SK-N-DZ (cell line): ENCODE results near the gene CPSF6.
"Not testable (repeated sequence)": the region's sequence is repeated elsewhere in the genome, so short reads cannot be mapped to it uniquely, and the experiment has no call there.

Experiments used
- DNase-seq: peaks from one replicate; pipeline ENCODE4 v3.0.0-alpha.2; 2015; ENCODE audit warnings: low spot score

The CPSF6 gene

DNA sequence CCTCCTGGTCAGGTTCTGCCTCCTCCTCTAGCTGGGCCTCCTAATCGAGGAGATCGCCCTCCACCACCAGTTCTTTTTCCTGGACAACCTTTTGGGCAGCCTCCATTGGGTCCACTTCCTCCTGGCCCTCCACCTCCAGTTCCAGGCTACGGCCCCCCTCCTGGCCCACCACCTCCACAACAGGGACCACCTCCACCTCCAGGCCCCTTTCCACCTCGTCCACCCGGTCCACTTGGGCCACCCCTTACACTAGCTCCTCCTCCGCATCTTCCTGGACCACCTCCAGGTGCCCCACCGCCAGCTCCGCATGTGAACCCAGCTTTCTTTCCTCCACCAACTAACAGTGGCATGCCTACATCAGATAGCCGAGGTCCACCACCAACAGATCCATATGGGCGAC lies 19.3 kb downstream of the CPSF6 start:
- no peak for DNase-seq

DNA sequence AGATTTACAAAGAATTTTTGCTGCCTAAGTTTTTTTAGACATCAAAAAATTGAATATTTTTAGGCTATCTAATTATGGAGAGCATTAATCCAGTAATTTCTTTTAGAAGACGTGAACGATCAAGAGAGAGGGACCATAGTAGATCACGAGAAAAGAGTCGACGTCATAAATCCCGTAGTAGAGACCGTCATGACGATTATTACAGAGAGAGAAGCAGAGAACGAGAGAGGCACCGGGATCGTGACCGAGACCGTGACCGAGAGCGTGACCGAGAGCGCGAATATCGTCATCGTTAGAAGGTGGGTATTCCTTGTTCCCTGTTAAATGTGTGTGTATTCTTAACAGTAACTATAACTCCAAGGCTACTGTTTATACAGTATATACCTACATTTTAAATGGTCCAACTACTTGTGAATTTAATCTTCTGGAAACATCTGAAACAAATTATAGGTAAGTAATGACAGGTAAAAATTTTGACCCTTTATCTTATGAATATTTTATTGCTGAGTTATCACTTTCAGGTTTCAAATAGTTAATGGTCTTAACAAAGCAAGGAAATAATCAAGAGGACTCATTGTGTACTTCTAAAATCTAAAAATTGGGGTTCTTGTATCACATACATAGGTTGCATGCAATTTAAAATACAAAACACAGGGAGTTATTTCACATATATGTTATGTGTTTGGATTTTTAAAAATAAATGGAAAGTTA lies 23.1 kb downstream of the CPSF6 start:
- no peak for DNase-seq

DNA sequence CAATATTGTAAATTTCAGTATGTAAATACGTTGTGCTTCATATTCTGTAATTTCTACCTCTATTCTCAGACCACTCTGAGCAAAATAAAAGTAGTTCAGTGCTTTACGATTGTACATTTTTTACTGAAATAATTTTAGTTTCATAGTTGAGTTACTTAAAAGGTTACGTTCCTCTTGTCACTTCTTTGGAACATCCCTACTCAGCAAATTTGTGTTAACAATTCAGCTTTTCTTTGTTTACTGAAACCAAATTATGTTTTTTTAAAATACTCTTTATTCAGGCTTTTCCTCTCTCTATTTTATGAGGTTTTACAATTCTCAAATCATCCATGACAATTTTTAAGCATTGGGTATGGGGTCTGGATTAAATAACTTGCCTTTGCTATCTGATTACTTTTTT lies 25.8 kb downstream of the CPSF6 start:
- DNase-seq: no peak

DNA sequence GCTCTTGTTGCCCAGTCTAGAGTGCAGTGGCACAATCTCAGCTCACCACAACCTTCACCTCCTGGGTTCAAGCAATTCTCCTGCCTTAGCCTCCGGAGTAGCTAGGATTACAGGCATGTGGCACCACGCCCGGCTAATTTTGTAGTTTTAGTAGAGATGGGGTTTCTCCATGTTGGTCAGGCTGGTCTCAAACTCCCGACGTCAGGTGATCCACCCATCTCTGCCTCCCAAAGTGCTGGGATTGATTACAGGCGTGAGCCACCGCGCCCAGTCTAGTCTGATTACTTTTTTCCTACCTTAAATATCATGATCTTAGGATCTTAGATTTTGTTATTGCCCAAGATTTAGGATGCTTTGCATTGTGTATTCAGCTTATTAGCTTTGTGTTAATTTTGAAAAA lies 26.3 kb downstream of the CPSF6 start:
- not testable (repeated sequence) for DNase-seq

DNA sequence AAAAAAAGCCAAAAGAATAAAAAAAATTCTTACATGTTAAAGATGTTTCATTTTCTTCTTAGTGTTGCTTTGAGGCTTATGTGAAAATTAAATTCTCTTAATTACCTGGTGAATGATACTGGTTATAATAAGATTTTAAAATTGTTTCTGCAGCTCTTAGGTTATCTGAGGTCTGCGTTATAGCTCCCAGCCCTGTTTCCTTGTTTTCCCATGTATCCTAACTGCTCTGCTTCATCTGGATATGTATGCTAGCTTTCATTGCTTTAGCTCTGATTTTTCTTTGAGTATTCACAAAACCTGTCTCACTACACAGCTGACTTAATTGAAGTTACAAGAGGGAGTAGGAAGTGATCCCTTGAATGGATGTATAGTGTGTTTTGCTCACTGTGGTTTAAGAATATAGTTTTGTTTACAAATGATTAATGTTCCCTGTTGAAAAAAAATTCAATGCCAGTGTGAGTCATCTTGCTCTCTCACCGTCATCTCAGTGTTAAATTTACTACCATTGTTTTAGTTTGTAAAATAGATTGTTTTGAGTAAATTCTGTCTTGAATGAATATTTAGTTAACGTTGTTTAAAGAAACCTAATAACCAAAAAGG lies 26.8 kb downstream of the CPSF6 start:
- DNase-seq: no peak

DNA sequence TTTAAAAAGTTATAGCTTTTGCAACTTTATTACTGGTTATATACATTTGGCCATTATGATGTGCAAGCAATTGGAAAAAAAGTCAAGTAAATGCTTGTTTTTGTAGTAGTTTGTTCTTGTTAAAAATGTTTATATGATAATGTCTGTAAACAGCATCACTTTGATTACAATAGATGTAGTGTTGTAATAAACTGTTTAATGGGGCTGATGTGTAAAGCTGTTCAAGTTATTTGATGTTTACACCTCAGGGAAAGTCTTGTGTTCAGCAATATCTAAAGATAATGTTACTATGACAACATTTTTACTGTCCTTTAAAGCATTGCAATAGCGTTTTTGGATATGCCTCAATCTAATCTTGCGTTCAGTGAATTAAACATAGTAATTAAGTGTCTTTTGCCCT lies 30.4 kb downstream of the CPSF6 start:
- no peak for DNase-seq

DNA sequence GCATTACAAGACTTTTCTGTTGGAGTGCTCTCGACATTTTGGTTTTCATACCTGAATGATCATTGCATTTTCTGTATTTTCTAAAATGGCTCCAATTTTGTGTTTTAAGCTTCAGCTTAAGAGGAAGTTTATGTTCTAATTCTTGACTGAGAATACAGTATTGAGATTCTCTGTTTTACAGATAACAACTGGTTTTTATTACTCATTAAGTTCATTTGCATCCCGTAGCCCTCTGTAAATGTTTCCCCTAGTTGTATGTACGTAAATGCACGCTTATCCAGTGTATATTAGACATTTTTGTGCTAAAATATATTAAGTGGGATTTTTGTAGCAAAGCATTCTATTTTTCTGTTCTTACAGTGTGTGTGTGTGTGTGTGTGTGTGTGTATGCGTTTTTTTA lies 33.1 kb downstream of the CPSF6 start:
- DNase-seq: no peak

DNA sequence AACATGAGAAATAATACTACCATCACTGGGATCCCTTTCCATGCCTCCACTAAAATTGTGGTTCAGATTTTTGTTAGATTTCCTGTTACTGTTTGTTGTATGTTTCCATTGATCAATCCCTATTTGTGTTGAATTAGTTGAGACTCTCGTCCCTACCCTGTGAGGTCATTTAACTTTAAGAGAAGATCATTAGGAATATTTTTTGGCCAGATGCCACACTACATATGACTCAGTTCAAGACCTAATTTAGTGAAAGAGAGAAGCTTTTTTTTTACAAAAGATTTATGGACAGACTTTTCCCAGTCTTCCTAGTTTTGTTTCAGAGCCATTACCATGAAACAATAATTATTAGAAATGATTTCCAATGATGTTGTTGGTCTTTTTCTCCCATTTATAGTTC lies 35.5 kb downstream of the CPSF6 start:
- no peak for DNase-seq

DNA sequence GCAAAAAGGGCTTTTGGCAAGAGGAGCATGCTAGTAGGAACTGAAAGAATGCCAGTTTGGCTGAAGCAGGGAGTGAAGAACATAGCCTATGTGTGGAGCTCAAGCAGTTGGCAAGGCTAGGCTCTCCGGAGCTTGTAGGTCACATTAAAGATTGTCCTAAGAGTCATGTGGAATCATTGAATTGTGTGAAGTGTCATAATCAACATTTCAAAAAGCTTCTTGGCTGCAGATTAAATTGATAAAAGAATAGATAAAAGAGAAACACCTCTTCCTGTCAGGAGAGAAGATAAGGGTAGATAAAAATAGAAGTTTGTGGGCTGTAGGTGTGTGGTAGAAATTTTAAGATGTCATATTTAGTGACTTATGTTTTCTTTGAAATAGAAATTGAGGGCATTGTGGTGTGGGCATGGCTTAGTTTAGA lies 36.1 kb downstream of the CPSF6 start:
- no peak for DNase-seq

DNA sequence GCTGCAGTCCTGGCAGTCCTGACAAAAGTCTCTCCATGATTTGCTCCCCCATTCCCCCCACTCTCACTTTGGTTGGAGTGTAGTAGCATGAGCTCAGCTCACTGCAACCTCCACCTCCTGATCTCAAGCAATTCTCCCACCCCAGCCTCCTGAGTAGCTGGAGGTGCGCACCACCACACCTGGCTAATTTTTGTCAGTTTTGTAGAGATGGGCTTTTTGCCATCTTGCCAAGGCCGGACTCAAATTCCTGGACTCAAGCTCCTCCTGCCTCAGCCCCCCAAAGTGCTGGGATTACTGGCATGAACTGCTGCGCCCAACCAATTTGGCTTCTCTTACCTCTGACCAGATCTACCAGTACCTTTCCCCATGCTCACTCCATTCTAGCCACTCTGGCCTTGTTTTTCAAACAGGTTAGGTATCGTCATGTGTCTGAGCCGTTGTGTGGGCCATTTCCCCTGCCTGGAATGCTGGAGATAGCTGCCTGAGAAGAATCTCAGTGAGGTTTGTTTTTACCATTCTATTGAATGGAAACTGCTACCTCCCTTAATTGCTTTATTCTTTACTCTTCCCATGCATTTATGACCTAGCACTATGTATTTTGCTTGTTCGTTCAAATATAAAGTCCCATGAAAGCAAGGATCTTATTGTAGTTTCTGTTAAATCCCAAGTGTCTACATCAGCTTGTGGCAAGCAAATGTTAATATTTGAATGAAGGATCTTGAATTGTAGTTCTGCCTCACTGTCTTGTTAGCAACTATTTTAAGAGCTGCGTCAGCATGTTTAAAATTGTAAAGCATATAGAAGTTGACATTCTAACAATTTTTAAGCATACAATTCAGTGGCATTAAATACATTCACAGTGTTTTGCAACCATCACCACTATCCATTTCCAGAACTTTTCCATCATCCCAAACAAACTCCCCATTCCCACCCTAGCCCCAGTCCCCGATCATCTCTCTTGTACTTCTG lies 39.7 kb downstream of the CPSF6 start:
- DNase-seq: no peak

DNA sequence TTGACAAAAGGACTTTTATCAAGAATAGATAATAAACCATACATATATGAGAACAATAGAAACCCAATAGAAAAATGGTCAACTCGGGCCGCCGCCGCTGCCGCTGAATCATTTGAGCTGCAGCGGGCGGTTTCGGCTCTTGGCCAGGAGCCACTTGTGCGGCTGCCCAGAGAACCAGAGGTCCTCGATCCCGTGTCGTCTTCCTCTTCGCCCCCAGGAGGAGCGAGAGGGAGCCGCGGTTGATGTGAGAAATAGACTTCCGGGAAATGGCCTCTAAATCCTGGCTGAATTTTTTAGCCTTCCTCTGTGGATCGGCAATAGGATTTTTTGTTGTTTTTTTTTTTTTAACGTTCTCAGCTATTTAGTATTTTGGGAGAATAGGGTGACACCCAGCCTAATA lies 44.8 kb downstream of the CPSF6 start:
- peak; percentile 57 for DNase-seq

DNA sequence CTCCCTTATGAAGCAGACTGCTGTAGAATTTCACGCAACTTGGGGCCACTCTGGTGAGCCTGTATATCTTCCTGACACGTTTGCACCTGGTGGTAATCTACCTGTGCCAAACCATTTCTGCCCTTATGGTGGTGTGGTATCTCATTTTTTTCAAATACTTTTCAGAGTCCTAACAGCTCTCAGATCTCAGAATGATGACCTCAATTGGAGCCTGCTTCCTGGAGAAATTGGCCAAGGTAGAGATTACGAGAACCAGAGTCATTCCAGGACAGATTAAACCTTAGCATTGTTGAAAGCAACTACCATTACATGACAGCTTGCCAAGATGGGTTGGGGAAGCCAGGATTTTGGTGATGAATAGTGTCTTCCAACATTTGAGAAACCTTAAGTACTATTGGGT lies 48.2 kb downstream of the CPSF6 start:
- no peak for DNase-seq

DNA sequence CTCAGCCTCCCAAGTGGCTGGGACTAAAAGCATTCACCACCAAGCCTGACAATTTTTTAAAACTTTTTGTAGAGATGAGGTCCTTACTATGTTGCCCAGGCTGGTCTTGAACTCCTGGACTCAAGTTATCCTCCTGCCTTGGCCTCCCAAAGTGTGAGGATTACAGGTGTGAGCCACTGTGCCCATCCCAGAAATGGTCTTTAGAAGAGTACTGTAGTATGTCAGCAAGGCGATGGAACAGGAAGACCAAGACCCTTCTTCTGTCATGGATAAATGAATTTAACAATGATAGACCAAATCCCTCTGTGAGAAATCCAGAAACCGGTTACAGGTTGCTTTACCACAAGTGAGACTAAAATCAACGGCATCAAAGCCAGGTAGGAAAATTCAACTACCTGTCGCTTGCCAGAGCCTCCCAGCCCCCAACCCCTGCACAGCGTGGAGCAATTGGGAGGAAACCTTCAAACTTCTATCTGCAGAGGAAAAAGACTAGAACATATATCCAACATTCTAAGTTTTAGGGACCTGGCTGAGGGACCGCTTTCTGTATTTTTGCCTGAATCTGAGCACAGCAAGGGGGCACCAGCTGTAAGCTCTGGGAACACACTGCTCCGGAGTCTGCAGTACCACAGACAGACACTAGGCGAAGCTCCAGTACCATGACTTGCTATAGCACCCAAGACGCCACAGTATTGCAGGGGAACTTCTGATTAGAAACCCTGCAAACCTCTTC lies 51.3 kb downstream of the CPSF6 start:
- peak; percentile 81 for DNase-seq

DNA sequence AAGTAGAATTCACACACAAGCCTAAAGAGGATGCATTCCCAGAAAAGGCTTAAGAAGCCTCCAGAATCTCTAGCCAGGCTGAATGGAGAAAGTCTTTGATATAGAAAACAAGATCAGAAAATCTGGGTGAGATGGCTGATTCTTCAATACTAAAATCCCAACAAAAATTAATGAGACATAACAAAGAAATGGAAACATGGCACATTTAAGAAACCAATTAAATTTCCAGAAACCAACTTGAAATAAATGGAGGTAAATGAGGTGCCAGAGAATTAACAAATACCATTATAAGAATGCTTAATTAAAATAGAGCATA lies 51.9 kb downstream of the CPSF6 start:
- DNase-seq: no peak

DNA sequence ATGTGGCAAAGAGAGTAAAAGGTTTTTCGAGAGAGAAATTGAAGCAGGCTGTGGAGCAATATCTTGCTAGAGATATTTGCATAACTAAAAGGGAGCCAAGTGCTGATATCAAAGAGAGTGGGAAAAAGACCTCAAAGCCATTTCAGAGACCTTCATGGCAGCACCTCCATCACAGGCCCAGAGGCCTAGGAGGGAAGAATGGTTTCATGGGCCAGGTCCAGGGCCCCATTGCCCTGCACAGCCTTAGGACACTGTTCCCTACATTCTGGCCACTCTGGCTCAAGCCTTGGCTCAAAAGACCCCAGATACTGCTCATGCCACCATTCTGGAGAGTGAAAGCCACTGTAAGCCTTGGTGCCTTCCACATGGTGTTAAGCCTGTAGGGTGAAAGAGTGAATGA lies 58.8 kb downstream of the CPSF6 start:
- no peak for DNase-seq

DNA sequence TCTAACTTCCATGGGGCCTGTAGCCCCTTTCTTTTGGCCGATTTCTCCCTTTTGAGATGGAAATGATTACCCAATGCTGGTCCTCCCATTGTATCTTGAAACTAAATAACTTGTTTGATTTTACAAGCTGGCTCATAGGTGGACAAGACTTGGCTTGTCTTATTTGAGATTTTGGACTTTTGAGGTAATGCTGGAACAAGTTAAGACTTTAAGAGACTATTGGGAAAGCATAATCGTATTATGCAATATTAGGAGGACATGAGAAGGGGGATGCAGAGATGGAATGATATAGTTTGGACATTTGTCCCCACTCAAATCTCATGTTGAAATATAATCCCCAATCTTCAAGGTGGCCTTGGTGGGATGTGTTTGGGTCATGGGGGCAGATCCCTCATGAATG lies 59.6 kb downstream of the CPSF6 start:
- DNase-seq: no peak

DNA sequence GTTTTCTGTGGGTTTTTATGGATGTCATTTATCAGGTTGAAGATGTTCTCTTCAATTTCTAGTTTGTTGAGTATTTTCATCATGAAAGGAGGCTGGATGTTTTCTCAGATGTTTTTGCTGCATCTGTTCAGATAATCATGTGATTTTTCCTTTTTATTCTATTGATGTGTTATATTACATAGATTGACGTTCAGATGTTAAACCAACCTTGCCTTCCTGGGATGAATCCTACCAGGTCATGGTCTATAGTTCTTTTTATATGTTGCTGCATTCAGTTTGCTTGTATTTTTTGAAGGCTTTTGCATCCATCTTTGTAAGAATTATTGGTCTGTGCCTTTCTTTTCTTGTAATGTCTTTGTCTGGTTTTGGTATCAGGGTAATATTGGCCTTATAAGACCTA lies 64.9 kb downstream of the CPSF6 start:
- no peak for DNase-seq

DNA sequence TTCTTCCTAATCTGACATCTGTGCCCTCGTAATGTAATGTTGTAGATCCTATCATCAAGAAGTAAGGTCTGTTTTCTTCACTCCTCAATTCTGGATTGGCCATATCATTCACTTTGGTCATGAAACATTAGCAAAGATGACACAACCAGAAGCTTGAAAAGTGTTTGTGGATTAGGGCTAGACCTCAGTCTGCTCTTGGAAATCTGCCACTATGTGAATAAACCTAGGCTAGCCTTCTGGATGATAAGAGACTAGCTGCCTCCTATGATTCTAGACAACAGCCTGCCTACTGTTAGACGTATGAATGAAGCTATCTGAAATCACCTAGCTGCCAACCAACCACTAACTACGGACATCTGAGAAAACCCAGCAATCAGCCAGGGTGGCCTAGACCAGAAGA lies 70.1 kb downstream of the CPSF6 start:
- peak; percentile 88 for DNase-seq

DNA sequence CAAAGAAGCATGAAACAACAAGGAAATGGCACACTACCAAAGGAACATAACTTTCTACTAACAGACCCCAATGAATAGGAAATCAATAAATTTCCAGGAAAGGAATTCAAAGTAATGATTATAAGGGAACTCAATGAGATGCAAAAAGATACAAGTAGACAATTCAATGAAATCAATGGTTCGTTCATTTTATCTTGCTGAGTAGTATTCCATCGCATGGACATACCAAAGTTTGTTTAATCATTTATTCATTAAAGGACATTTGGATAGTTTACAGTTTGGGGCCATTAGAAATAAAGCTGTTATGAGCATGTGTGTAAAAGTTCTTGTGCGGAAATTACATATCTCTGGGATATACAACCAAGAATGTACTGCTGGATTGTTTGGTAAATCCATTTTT lies 73.8 kb downstream of the CPSF6 start:
- DNase-seq: no peak

DNA sequence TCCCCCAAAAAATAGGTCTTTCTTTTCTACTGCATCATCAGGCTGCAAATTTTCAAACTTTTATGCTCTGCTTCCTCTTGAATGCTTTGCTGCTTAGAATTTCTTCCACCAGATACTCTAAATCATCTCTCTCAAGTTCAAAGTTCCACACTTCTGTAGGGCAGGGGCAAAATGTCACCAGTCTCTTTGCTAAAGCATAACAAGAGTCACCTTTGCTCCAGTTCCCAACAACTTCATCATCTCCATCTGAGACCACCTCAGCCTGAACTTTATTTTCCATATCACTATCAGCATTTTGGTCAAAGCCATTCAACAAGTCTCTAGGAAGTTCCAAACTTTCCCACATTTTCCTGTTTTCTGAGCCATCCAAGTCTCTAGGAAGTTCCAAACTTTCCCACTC lies 77.4 kb downstream of the CPSF6 start:
- DNase-seq: not testable (repeated sequence)

DNA sequence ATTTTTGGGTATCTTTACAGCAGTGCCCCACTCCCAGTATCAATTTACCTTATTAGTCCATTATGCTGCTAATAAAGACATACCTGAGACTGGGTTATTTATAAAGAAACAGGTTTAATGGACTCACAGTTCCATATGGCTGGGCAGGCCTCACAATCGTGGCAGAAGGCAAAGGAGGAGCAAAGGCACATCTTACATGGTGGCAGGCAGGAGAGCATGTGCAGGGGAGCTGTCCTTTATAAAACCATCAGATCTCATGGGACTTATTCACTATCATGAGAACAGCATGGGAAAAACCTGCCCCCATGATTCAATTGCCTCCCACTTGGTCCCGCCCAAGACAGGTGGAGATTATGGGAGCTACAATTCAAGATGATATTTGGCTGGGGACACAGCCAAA lies 77.9 kb downstream of the CPSF6 start:
- not testable (repeated sequence) for DNase-seq

DNA sequence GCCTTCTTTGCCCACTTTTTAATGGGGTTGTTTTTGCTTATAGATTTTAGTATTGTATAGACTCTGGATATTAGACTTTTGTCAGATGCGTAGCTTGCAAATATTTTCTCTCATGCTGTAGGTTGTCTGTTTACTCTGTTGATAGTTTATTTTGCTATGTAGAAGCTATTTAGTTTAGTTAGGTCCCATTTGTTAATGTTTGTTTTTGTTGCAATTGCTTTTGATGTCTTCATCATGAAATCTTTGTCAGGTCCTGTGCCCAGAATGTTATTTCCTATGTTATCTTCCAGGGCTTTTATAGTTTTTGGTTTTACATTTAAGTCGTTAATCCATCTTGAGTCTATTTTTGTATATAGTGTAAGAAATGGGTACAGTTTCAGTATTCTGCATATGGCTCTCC lies 78.9 kb downstream of the CPSF6 start:
- DNase-seq: no peak
